Measurements from ENCODE around the gene FSTL4.

Gene FSTL4

GRCh38 chr5:133423011-133423617, 189.2 kb downstream of the FSTL4 start:
- Histone ChIP-seq H3K4me3 (ENCODE audit: low read length) (no peak overlapping the region), H3K4me1 (ENCODE audit: control insufficient read depth, insufficient read depth, low read length) (peaks cover 4% of the 10 kb centered on the region; the same call in 1 of the 2 replicates), H3K27me3 (ENCODE audit: control insufficient read depth, insufficient read depth, low read length) (peaks cover 4% of the 10 kb centered on the region; the same call in 1 of the 2 replicates), H3K36me3 (ENCODE audit: control insufficient read depth, insufficient read depth, low read length) (no peaks in the 10 kb centered on the region), H3K27ac (ENCODE audit: low read length) (no peak overlapping the region), H3K9me3 (ENCODE audit: control insufficient read depth, insufficient read depth, low read length) (no peaks in the 10 kb centered on the region)
- no peak for DNase-seq (ENCODE audit: low read depth, low spot score)
- no CpG with 5 or more reads among the region's 14 CpGs for WGBS (ENCODE audit: insufficient coverage, insufficient read length)

DNA sequence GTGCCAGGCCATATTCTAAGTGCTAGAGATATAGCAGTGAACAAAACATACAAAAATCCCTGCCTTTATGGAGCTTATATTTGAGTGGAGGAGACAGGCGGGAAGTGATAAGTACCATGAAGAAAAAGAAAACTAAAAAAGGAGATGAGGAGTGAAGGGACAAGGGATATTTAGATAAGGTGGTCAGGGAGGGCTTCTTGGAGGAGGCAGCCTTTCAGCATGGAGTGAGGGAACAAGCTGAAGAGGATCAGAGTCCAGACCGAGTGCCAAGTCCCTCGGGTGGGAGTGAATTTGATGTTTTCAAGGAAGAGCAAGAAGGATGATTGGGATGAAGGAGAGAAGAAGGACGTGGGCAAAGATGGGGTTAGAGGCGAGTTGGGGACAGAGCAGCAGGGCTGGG, 190.5 kb downstream of the FSTL4 start:
- Histone ChIP-seq H3K4me3 (ENCODE audit: low read length) (no peak overlapping the region), H3K27me3 (ENCODE audit: control insufficient read depth, insufficient read depth, low read length) (peaks cover 4% of the 10 kb centered on the region; the same call in 1 of the 2 replicates), H3K9me3 (ENCODE audit: control insufficient read depth, insufficient read depth, low read length) (no peaks in the 10 kb centered on the region), H3K4me1 (ENCODE audit: control insufficient read depth, insufficient read depth, low read length) (peaks cover 4% of the 10 kb centered on the region; the same call in 1 of the 2 replicates), H3K27ac (ENCODE audit: low read length) (no peak overlapping the region), H3K36me3 (ENCODE audit: control insufficient read depth, insufficient read depth, low read length) (no peaks in the 10 kb centered on the region)
- no peak for DNase-seq (ENCODE audit: low read depth, low spot score)
- WGBS (ENCODE audit: insufficient coverage, insufficient read length) = 100% methylated on average over 2 of the region's 5 CpGs

DNA sequence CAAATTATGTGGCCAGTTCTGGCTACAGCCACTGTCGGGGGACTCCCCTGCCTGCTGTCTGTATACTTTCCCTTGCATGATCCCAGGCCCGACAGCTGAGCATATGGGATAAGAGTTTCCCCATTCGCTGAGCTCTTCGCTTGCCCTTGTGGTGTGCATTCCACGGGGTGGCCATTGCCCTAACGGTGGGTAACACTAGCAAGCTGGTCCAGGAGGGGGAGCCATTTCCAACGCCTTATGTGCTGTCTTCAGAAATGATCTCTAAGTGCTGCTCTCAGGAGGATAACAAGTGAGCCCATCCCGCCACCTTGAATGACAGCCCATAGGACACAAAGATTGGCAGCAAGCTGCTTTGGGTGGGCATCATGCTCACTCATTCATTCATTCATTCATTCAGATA, 190.9 kb downstream of the FSTL4 start:
- peaks cover 4% of the 10 kb centered on the region; the same call in 1 of the 2 replicates for H3K4me1 ChIP-seq (ENCODE audit: control insufficient read depth, insufficient read depth, low read length)
- no peaks in the 10 kb centered on the region for H3K9me3 ChIP-seq (ENCODE audit: control insufficient read depth, insufficient read depth, low read length)
- no CpG with 5 or more reads among the region's 8 CpGs for WGBS (ENCODE audit: insufficient coverage, insufficient read length)
- H3K36me3 ChIP-seq (ENCODE audit: control insufficient read depth, insufficient read depth, low read length) = no peaks in the 10 kb centered on the region
- H3K4me3 ChIP-seq (ENCODE audit: low read length) = no peak overlapping the region
- peaks cover 4% of the 10 kb centered on the region; the same call in 1 of the 2 replicates for H3K27me3 ChIP-seq (ENCODE audit: control insufficient read depth, insufficient read depth, low read length)
- no peak overlapping the region for H3K27ac ChIP-seq (ENCODE audit: low read length)
- peak; percentile 57 for DNase-seq (ENCODE audit: low read depth, low spot score)

DNA sequence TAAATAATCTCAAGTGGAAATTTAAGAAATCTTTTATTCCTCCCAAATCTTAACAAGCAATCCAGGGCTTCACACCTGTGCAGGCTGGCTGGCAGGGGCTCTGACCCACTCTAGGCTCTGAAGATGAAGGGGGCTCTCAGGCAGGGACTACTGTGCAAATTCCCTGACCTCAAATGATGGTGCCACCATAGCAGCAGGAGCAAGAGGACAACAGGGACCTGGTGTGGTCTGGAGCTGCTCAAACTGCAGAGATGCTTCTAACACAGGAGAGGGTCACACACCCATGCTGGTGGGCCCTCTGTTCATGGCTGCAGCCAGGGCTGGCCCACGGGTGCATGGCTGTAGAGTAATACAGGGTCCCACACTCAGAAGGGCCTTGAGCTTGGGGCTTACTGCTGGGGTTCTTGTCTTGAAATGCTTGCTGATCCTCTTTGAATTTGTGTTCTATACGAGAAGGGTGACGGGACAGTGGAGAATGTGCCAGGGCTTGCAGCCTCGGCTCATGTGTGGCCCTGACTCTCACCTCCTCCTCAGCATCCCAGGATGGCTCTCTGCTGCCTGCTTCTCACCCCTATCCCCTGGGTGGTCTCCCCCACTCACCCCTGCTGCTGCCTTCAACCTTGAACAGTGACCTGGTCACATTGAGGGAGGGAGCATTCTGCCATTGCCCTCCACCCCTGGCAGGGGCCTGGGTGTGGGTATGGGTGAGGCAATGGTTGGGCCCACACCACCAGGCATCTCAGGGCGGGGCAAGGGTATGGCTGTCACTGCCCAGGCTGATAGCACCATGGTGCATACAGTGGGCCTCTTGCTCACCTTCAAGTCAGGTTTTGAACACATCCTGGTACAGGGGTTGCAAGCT, 191.7 kb downstream of the FSTL4 start:
- WGBS (ENCODE audit: insufficient coverage, insufficient read length) = no CpG with 5 or more reads among the region's 5 CpGs
- H3K9me3 ChIP-seq (ENCODE audit: control insufficient read depth, insufficient read depth, low read length) = no peaks in the 10 kb centered on the region

GRCh38 chr5:133415906-133416305, 196.4 kb downstream of the FSTL4 start:
- Histone ChIP-seq H3K27me3 (ENCODE audit: control insufficient read depth, insufficient read depth, low read length) (no peaks in the 10 kb centered on the region), H3K4me1 (ENCODE audit: control insufficient read depth, insufficient read depth, low read length) (no peaks in the 10 kb centered on the region), H3K9me3 (ENCODE audit: control insufficient read depth, insufficient read depth, low read length) (no peaks in the 10 kb centered on the region), H3K27ac (ENCODE audit: low read length) (no peak overlapping the region), H3K36me3 (ENCODE audit: control insufficient read depth, insufficient read depth, low read length) (no peaks in the 10 kb centered on the region), H3K4me3 (ENCODE audit: low read length) (no peak overlapping the region)
- 100% methylated on average over 2 of the region's 5 CpGs for WGBS (ENCODE audit: insufficient coverage, insufficient read length)
- no peak for DNase-seq (ENCODE audit: low read depth, low spot score)

More for the DNA sequence above, 191.7 kb downstream of the FSTL4 start:
- H3K4me3 ChIP-seq (ENCODE audit: low read length) = no peak overlapping the region
- no peak for DNase-seq (ENCODE audit: low read depth, low spot score)
- no peak overlapping the region for H3K27ac ChIP-seq (ENCODE audit: low read length)
- no peaks in the 10 kb centered on the region for H3K36me3 ChIP-seq (ENCODE audit: control insufficient read depth, insufficient read depth, low read length)
- peaks cover 4% of the 10 kb centered on the region; the same call in 1 of the 2 replicates for H3K4me1 ChIP-seq (ENCODE audit: control insufficient read depth, insufficient read depth, low read length)
- H3K27me3 ChIP-seq (ENCODE audit: control insufficient read depth, insufficient read depth, low read length) = peaks cover 4% of the 10 kb centered on the region; the same call in 1 of the 2 replicates

GRCh38 chr5:133415506-133415905, 196.8 kb downstream of the FSTL4 start:
- Histone ChIP-seq H3K36me3 (ENCODE audit: control insufficient read depth, insufficient read depth, low read length) (no peaks in the 10 kb centered on the region), H3K27ac (ENCODE audit: low read length) (no peak overlapping the region), H3K4me1 (ENCODE audit: control insufficient read depth, insufficient read depth, low read length) (no peaks in the 10 kb centered on the region), H3K4me3 (ENCODE audit: low read length) (no peak overlapping the region), H3K27me3 (ENCODE audit: control insufficient read depth, insufficient read depth, low read length) (no peaks in the 10 kb centered on the region), H3K9me3 (ENCODE audit: control insufficient read depth, insufficient read depth, low read length) (no peaks in the 10 kb centered on the region)
- DNase-seq (ENCODE audit: low read depth, low spot score) = no peak
- no CpG with 5 or more reads among the region's 5 CpGs for WGBS (ENCODE audit: insufficient coverage, insufficient read length)

DNA sequence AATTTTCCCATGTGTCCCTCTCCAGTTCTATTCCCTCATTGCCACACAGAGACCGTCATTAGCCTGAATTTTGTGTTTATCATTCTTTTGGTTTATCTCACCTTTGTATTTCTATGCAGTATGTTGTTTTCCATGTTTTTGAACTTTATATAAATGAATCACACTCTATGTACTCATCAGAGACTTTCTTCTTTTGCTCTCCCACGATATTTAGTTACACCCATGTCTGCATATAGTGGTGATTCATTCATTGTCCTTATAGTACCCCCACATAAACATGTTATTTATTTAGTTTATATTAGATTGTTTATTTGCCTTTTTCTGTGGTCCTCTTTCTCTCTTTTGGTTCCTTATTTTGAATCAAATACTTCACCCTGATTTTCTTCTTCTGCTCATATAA, 199.7 kb downstream of the FSTL4 start:
- H3K36me3 ChIP-seq (ENCODE audit: control insufficient read depth, insufficient read depth, low read length) = no peaks in the 10 kb centered on the region
- no peaks in the 10 kb centered on the region for H3K4me1 ChIP-seq (ENCODE audit: control insufficient read depth, insufficient read depth, low read length)
- no peak overlapping the region for H3K27ac ChIP-seq (ENCODE audit: low read length)
- DNase-seq (ENCODE audit: low read depth, low spot score) = no peak
- H3K9me3 ChIP-seq (ENCODE audit: control insufficient read depth, insufficient read depth, low read length) = no peaks in the 10 kb centered on the region
- H3K4me3 ChIP-seq (ENCODE audit: low read length) = no peak overlapping the region
- no peaks in the 10 kb centered on the region for H3K27me3 ChIP-seq (ENCODE audit: control insufficient read depth, insufficient read depth, low read length)
- no CpG with 5 or more reads among the region's 2 CpGs for WGBS (ENCODE audit: insufficient coverage, insufficient read length)

DNA sequence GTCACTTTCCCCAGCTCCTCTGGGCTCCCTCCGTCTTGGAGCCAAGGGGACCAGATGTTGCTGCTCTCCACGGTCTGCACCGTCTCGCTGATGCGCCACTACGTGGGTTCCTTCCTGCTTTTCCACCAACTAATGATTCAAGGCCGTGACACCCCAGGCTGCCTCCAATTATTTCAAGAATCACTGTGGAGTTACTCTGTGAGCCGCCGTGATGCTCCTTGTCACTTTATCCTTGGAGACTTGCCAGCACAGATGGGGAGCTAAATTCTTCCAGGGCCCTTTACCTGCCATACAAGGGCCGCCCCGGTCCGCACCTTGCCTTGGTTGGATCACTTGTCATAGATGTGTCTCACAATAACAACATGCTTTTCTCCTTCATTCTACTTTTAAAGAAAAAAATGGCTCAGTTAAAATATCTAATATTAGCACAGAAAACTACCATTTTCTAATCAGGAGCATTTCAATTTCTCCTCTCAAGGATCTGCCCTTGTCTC, 202.0 kb downstream of the FSTL4 start:
- Histone ChIP-seq H3K4me1 (ENCODE audit: control insufficient read depth, insufficient read depth, low read length) (no peaks in the 10 kb centered on the region), H3K9me3 (ENCODE audit: control insufficient read depth, insufficient read depth, low read length) (no peaks in the 10 kb centered on the region), H3K27ac (ENCODE audit: low read length) (no peak overlapping the region), H3K4me3 (ENCODE audit: low read length) (no peak overlapping the region), H3K36me3 (ENCODE audit: control insufficient read depth, insufficient read depth, low read length) (no peaks in the 10 kb centered on the region), H3K27me3 (ENCODE audit: control insufficient read depth, insufficient read depth, low read length) (no peaks in the 10 kb centered on the region)
- DNase-seq (ENCODE audit: low read depth, low spot score) = no peak
- no CpG with 5 or more reads among the region's 12 CpGs for WGBS (ENCODE audit: insufficient coverage, insufficient read length)

DNA sequence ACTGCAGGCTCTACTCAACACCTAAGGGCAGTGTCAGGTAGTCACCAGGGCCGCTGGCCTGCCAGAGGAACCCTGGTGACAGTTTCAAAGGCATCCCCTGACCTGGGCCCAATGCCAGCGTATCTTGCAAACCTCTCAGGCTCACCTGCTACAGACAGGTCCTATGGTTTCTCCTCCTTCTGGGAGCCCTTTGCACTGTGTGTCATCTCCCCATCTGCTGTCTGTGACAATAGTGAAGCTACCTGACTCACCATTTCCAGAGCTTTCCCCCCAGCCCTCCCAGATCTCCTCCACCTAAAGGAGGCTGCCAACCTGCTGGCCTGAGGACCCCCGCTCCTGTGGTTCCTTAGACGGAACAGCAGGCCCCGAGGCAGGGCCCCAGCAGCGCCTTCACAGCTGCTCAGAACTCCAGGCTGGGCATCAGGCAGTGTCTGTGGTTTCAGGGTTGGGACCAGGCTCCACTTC, 203.1 kb downstream of the FSTL4 start:
- Histone ChIP-seq H3K4me1 (ENCODE audit: control insufficient read depth, insufficient read depth, low read length) (no peaks in the 10 kb centered on the region), H3K4me3 (ENCODE audit: low read length) (no peak overlapping the region), H3K27ac (ENCODE audit: low read length) (no peak overlapping the region), H3K27me3 (ENCODE audit: control insufficient read depth, insufficient read depth, low read length) (no peaks in the 10 kb centered on the region), H3K36me3 (ENCODE audit: control insufficient read depth, insufficient read depth, low read length) (no peaks in the 10 kb centered on the region), H3K9me3 (ENCODE audit: control insufficient read depth, insufficient read depth, low read length) (no peaks in the 10 kb centered on the region)
- DNase-seq (ENCODE audit: low read depth, low spot score) = no peak
- no CpG with 5 or more reads among the region's 6 CpGs for WGBS (ENCODE audit: insufficient coverage, insufficient read length)

DNA sequence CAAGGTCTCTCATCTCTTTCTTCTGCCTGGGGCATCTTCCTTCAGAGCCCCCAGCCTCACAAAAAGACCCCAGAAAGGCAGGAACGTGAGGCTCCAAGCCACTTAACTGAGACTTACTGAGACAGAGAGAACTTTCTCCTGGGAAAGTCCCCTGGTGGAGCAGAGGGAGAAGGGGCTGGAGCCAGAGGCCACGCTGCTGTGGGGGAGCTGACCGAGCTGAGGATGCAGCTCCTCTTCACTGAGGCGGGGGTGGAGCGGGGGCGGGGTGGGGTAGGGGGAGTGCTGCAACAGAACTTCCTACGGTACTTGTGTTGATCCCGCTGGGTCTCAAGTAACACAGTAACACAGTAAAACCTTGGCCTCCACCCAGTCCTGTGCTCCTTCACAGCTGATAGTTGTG, 204.0 kb downstream of the FSTL4 start:
- Histone ChIP-seq H3K4me3 (ENCODE audit: low read length) (no peak overlapping the region), H3K4me1 (ENCODE audit: control insufficient read depth, insufficient read depth, low read length) (no peaks in the 10 kb centered on the region), H3K27ac (ENCODE audit: low read length) (no peak overlapping the region), H3K27me3 (ENCODE audit: control insufficient read depth, insufficient read depth, low read length) (no peaks in the 10 kb centered on the region), H3K36me3 (ENCODE audit: control insufficient read depth, insufficient read depth, low read length) (no peaks in the 10 kb centered on the region), H3K9me3 (ENCODE audit: control insufficient read depth, insufficient read depth, low read length) (no peaks in the 10 kb centered on the region)
- DNase-seq (ENCODE audit: low read depth, low spot score) = no peak
- WGBS (ENCODE audit: insufficient coverage, insufficient read length) = no CpG with 5 or more reads among the region's 8 CpGs
